AG04449 (cell line): ENCODE results near the gene IZUMO1.

Source experiments
- CTCF ChIA-PET: fragments of 350-600 bp; formaldehyde crosslinking; extraction: SDS; loops from one replicate; lab custom pipeline; 2021; ENCODE audit warnings: antibody characterized with exemption; lab: Yijun Ruan, JAX
- POLR2A ChIA-PET: fragments of 400-600, 350-600 bp; formaldehyde crosslinking; extraction: SDS; loops from one replicate; lab custom pipeline; 2020; ENCODE audit warnings: antibody characterized with exemption, inconsistent platforms; lab: Yijun Ruan, JAX
- DNase-seq: peaks from one replicate; pipeline ENCODE4 v3.0.0-alpha.2; 2010; ENCODE audit warnings: low read depth, low spot score
- H3K4me3 ChIP-seq: 2 replicates; pipeline ENCODE4 v1.5.1; 2011; ENCODE audit warnings: low read depth, mild to moderate bottlenecking, control low read depth, low read length
- CTCF ChIP-seq: IDR thresholded peaks from one replicate; pipeline ENCODE4 v1.5.1; 2011; ENCODE audit warnings: mild to moderate bottlenecking, moderate library complexity, low read length, control low read depth, inconsistent platforms; ENCODE audit not compliant: insufficient read depth; ENCODE audit errors: missing control alignments

IZUMO1 gene

GRCh38 chr19:48757741-48758144, 11.0 kb upstream of the IZUMO1 start:
- no peak for DNase-seq
- CTCF ChIA-PET, result interaction anchor here (1.1 kb wide), 1 partner anchor 30 kb away, joined by 4 read pairs; no protein-coding TSS in a partner anchor
- TF ChIP-seq CTCF, result no peak
- POLR2A ChIA-PET, result no interaction called here
- H3K4me3 ChIP-seq, result no peak overlapping the region

- no peak for DNase-seq
- H3K4me3 ChIP-seq, result no peak overlapping the region
- CTCF ChIA-PET, result interaction anchor here (1.1 kb wide), 2 partner anchors 13 to 31 kb away, joined by 3 to 4 read pairs; no protein-coding TSS in a partner anchor
- TF ChIP-seq CTCF, result no peak
- POLR2A ChIA-PET, result no interaction called here
These were observed 10.5 kb upstream of the IZUMO1 start for GRCh38 chr19:48757089-48757675.

DNA sequence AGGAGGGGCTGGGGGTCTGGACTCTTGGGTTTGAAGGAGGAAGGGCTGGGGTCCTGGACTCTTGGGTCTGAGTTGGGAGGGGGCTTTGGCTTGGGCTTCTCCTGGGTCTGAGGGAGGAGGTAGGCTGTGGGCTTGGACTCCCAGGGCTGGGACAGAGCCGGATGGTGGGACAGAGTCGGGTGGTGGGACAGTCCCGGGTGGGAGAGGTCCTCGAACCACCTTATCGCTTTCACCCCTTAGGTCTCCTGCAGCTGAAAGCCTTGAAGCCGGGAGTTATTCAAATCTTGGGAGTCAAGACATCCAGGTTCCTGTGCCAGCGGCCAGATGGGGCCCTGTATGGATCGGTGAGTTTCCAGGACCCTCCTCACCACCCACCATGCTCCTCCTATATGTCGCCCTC, 10.0 kb upstream of the IZUMO1 start:
- no peak overlapping the region for H3K4me3 ChIP-seq
- ChIA-PET POLR2A (no interaction called here), CTCF (interaction anchor here (1.1 kb wide), 1 partner anchor 14 kb away, joined by 3 read pairs; no protein-coding TSS in a partner anchor)
- no peak for DNase-seq
- TF ChIP-seq CTCF, result no peak

DNA sequence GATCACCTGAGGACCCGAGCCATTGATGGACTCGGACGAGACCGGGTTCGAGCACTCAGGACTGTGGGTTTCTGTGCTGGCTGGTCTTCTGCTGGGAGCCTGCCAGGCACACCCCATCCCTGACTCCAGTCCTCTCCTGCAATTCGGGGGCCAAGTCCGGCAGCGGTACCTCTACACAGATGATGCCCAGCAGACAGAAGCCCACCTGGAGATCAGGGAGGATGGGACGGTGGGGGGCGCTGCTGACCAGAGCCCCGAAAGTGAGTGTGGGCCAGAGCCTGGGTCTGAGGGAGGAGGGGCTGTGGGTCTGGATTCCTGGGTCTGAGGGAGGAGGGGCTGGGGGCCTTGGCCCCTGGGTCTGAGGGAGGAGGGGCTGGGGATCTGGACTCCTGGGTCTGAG, 9.5 kb upstream of the IZUMO1 start:
- DNase-seq, result no peak
- ChIA-PET CTCF (interaction anchor here (1.1 kb wide), 1 partner anchor 14 kb away, joined by 3 read pairs; no protein-coding TSS in a partner anchor), POLR2A (no interaction called here)
- no peak overlapping the region for H3K4me3 ChIP-seq
- TF ChIP-seq CTCF, result no peak

DNA sequence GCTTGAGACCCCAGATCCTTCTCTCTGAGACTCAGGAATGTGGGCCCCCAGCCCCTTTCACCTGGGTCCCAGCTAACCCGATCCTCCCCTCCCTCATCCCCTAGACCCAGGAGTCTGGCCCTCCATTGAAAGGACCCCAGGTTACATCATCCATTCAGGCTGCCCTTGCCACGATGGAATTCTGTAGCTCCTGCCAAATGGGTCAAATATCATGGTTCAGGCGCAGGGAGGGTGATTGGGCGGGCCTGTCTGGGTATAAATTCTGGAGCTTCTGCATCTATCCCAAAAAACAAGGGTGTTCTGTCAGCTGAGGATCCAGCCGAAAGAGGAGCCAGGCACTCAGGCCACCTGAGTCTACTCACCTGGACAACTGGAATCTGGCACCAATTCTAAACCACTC, 9.1 kb upstream of the IZUMO1 start:
- ChIA-PET POLR2A (no interaction called here), CTCF (interaction anchor here (1.1 kb wide), 1 partner anchor 15 kb away, joined by 3 read pairs; no protein-coding TSS in a partner anchor)
- TF ChIP-seq CTCF, result no peak
- H3K4me3 ChIP-seq, result no peak overlapping the region
- DNase-seq, result no peak

DNA sequence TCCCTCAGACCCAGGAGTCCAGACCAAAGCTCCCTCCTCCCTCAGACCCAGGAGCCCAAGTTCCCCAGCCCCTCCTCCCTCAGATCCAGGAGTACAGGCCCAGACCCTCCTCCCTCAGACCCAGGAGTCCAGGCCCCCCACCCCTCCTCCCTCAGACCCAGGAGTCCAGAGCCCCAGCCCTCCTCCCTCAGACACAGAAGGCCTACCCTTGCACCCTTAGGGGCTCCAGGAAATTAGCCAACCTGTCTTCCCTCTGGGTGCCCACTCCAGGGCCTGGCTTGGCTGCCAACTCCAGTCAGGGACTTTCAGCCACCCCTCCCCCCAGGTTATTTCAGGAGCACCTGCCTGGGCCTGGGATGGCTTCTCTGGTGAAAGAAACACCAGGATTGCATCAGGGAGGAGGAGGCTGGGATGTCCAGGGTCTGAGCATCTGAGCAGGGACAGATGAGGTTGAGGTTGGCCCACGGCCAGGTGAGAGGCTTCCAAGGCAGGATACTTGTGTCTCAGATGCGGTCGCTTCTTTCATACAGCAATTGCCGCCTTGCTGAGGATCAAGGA, 8.5 kb upstream of the IZUMO1 start, which contains the start of gene FGF21:
Gene FGF21, plus strand, starts transcription at position 441 of the 558 bp plus-strand sequence. CDS start 713 bp downstream, outside the sequence.
- ChIA-PET POLR2A (no interaction called here), CTCF (no interaction called here)
- H3K4me3 ChIP-seq, result no peak within 1 kb of the TSS
- no peak for DNase-seq
- no peak for TF ChIP-seq CTCF
